H9 (cell line): ENCODE results near the gene ARHGAP45. TPM values are rescaled to one million over a fixed set of nuclear protein-coding genes. Genes with fewer than 3 reads are reported as not detected.

ENCODE experiments used
- DNase-seq: peaks from one replicate; pipeline ENCODE4 v3.0.0-alpha.2; 2017
- H2AFZ ChIP-seq: one replicate; pipeline ENCODE4 v1.6.1; 2013; ENCODE audit warnings: mild to moderate bottlenecking, low read length, control low read depth, moderate library complexity
- H2AK5ac ChIP-seq: 2 replicates; pipeline ENCODE4 v1.6.1; 2013; ENCODE audit warnings: low read length, control low read depth, mixed read lengths; ENCODE audit not compliant: insufficient read length
- H2BK120ac ChIP-seq: one replicate; pipeline ENCODE4 v1.6.1; 2013; ENCODE audit warnings: low read depth, mild to moderate bottlenecking, low read length, control low read depth, inconsistent platforms; ENCODE audit not compliant: poor library complexity, severe bottlenecking
- H2BK12ac ChIP-seq: 2 replicates; pipeline ENCODE4 v1.6.1; 2013; ENCODE audit warnings: low read length, control low read depth, mixed read lengths, low read depth; ENCODE audit not compliant: insufficient read length
- H2BK15ac ChIP-seq: 2 replicates; pipeline ENCODE4 v1.6.1; 2013; ENCODE audit warnings: low read depth, low read length, control low read depth
- H2BK20ac ChIP-seq: one replicate; pipeline ENCODE4 v1.6.1; 2013; ENCODE audit warnings: low read depth, mild to moderate bottlenecking, low read length, control low read depth, inconsistent platforms; ENCODE audit not compliant: poor library complexity, severe bottlenecking
- H2BK5ac ChIP-seq: 2 replicates; pipeline ENCODE4 v1.6.1; 2013; ENCODE audit warnings: low read length, control low read depth, mixed read lengths; ENCODE audit not compliant: insufficient read length
- H3K14ac ChIP-seq: 2 replicates; pipeline ENCODE4 v1.6.1; 2013; ENCODE audit warnings: low read length, control low read depth; ENCODE audit not compliant: insufficient read depth
- H3K18ac ChIP-seq: 2 replicates; pipeline ENCODE4 v1.6.1; 2013; ENCODE audit warnings: low read depth, mild to moderate bottlenecking, mixed read lengths, low read length, control low read depth; ENCODE audit not compliant: insufficient read length
- H3K23ac ChIP-seq: 2 replicates; pipeline ENCODE4 v1.6.1; 2013; ENCODE audit warnings: low read length, control low read depth, mixed read lengths, low read depth; ENCODE audit not compliant: insufficient read length
- H3K23me2 ChIP-seq: 2 replicates; pipeline ENCODE4 v1.6.1; 2013; ENCODE audit warnings: low read depth, mild to moderate bottlenecking, mixed read lengths, low read length, control low read depth; ENCODE audit not compliant: insufficient read length, poor library complexity, severe bottlenecking
- H3K27ac ChIP-seq: 2 replicates; pipeline ENCODE4 v1.5.1; 2013; ENCODE audit warnings: low read length, control low read depth, mixed read lengths, low read depth; ENCODE audit not compliant: insufficient read length
- H3K27me3 ChIP-seq: 2 replicates; pipeline ENCODE4 v1.6.1; 2013; ENCODE audit warnings: low read length, control low read depth, inconsistent platforms; ENCODE audit not compliant: insufficient read depth
- H3K4ac ChIP-seq: 2 replicates; pipeline ENCODE4 v1.6.1; 2013; ENCODE audit warnings: low read depth, mild to moderate bottlenecking, control low read depth, inconsistent platforms, low read length, moderate library complexity
- H3K4me1 ChIP-seq: 2 replicates; pipeline ENCODE4 v1.6.1; 2013; ENCODE audit warnings: low read length, control low read depth, inconsistent platforms; ENCODE audit not compliant: insufficient read depth
- H3K4me2 ChIP-seq: 2 replicates; pipeline ENCODE4 v1.6.1; 2013; ENCODE audit warnings: low read length, control low read depth, mixed read lengths; ENCODE audit not compliant: insufficient read length, insufficient read depth
- H3K56ac ChIP-seq: 2 replicates; pipeline ENCODE4 v1.6.1; 2013; ENCODE audit warnings: low read depth, mild to moderate bottlenecking, mixed read lengths, low read length, control low read depth; ENCODE audit not compliant: insufficient read length
- H3K79me1 ChIP-seq: 2 replicates; pipeline ENCODE4 v1.6.1; 2013; ENCODE audit warnings: low read depth, mild to moderate bottlenecking, moderate library complexity, low read length, control low read depth, inconsistent platforms; ENCODE audit not compliant: insufficient read depth, poor library complexity, severe bottlenecking
- H3K79me2 ChIP-seq: 2 replicates; pipeline ENCODE4 v1.6.1; 2013; ENCODE audit warnings: low read length, control low read depth, inconsistent platforms; ENCODE audit not compliant: insufficient read depth
- H3K9ac ChIP-seq: 2 replicates; pipeline ENCODE4 v1.6.1; 2013; ENCODE audit warnings: low read length, control low read depth, mixed read lengths; ENCODE audit not compliant: insufficient read length; ENCODE audit errors: extremely low read depth
- H3K9me3 ChIP-seq: one replicate; pipeline ENCODE4 v1.6.1; 2013; ENCODE audit warnings: low read depth, low read length, inconsistent platforms; ENCODE audit not compliant: control insufficient read depth
- H3T11ph ChIP-seq: one replicate; pipeline ENCODE4 v1.6.1; 2013; ENCODE audit warnings: mild to moderate bottlenecking, low read length, control low read depth, inconsistent platforms
- H4K20me1 ChIP-seq: one replicate; pipeline ENCODE4 v1.6.1; 2013; ENCODE audit not compliant: control insufficient read depth, insufficient read length, insufficient read depth
- H4K5ac ChIP-seq: 2 replicates; pipeline ENCODE4 v1.6.1; 2013; ENCODE audit warnings: low read depth, mild to moderate bottlenecking, mixed read lengths, low read length, control low read depth; ENCODE audit not compliant: insufficient read length
- H4K8ac ChIP-seq: replicated peaks from 2 replicates; pipeline ENCODE4 v1.6.1; 2013; ENCODE audit warnings: low read length, control low read depth, mixed read lengths, low read depth; ENCODE audit not compliant: insufficient read length
- H4K91ac ChIP-seq: 2 replicates; pipeline ENCODE4 v1.6.1; 2013; ENCODE audit warnings: low read depth, mild to moderate bottlenecking, moderate library complexity, mixed read lengths, low read length, control low read depth; ENCODE audit not compliant: insufficient read length
- H3K27ac Mint-ChIP-seq, 3 experiments: 2 replicates in 2 of 3; 3 replicates in 1 of 3; pipeline ENCODE4 v1.8.0; 2020 to 2021; ENCODE audit warnings: mixed read lengths in 3 of 3, mild to moderate bottlenecking in 1 of 3, moderate library complexity in 1 of 3
- H3K27me3 Mint-ChIP-seq: 2 replicates; pipeline ENCODE4 v1.8.0; 2021; ENCODE audit warnings: low read depth, mild to moderate bottlenecking, moderate library complexity, mixed read lengths
- H3K36me3 Mint-ChIP-seq, 3 experiments: 2 replicates in 2 of 3; 3 replicates in 1 of 3; pipeline ENCODE4 v1.8.0; 2020 to 2021; ENCODE audit warnings: low read depth in 3 of 3, mixed read lengths in 3 of 3; ENCODE audit not compliant: insufficient read depth in 1 of 3
- H3K4me1 Mint-ChIP-seq, 2 experiments: 2 replicates each; pipeline ENCODE4 v1.8.0; 2020; ENCODE audit warnings: mixed read lengths in 2 of 2
- H3K4me3 Mint-ChIP-seq, 2 experiments: 2 replicates in 1 of 2; 3 replicates in 1 of 2; pipeline ENCODE4 v1.8.0; 2020 to 2021; ENCODE audit warnings: mild to moderate bottlenecking in 2 of 2, mixed read lengths in 2 of 2, moderate library complexity in 1 of 2
- H3K9me3 Mint-ChIP-seq, 2 experiments: 2 replicates in 1 of 2; 3 replicates in 1 of 2; pipeline ENCODE4 v1.8.0; 2020; ENCODE audit warnings: mild to moderate bottlenecking in 2 of 2, mixed read lengths in 2 of 2, moderate library complexity in 1 of 2
- WGBS: extraction: QIAGEN DNeasy Blood & Tissue Kit; methylation state at CpG from one replicate; pipeline ENCODE4 v1.1.7; 2013; ENCODE audit warnings: missing lambda C conversion rate, low lambda C conversion rate, mixed read lengths; ENCODE audit not compliant: insufficient read length; ENCODE audit errors: extremely low coverage; 5-methylcytosine and 5-hydroxymethylcytosine counted together
- total RNA-seq: library from RNA; stranded (reverse); gene quantifications from 2 replicates; pipeline ENCODE4 v1.2.1, GENCODE V29; 2021
- TF ChIP-seq, protein P1 (sequence below): fragments of 200-600 bp; sonication (generic); conservative IDR thresholded peaks from 3 replicates; pipeline ENCODE4 v1.8.0; 2021; ENCODE audit warnings: antibody characterized with exemption, mild to moderate bottlenecking

Gene ARHGAP45
- total RNA-seq, 1 experiment from 2014 or later, result 39.8 TPM

GRCh38 chr19:1112268-1113029 lies 45.5 kb downstream of the ARHGAP45 start:
- 0 out of 7 replicates have a peak overlapping the region, but pooled peaks of 1 of the 3 experiments have one; percentile 79 for H3K27ac Mint-ChIP-seq
- Histone ChIP-seq H4K5ac (no peak overlapping the region), H2BK120ac (no peak overlapping the region), H3K56ac (no peak overlapping the region), H2BK12ac (no peak overlapping the region), H4K20me1 (no peaks in the 10 kb centered on the region), H3T11ph (no peak overlapping the region), H4K8ac (no peak overlapping the region), H2AK5ac (no peak overlapping the region), H3K4me1 (no peaks in the 10 kb centered on the region), H2BK15ac (no peak overlapping the region), H3K4ac (no peak overlapping the region), H3K27ac (no peak overlapping the region), H4K91ac (peak overlapping the region; percentile 20), H3K27me3 (no peaks in the 10 kb centered on the region), H3K9me3 (no peaks in the 10 kb centered on the region), H3K23me2 (no peaks in the 10 kb centered on the region), H2BK5ac (no peak overlapping the region), H3K9ac (no peak overlapping the region), H2AFZ (no peak overlapping the region), H3K4me2 (no peak overlapping the region), H3K23ac (no peak overlapping the region), H2BK20ac (no peak overlapping the region), H3K18ac (no peak overlapping the region), H3K14ac (no peak overlapping the region; the same call in 1 of the 2 replicates), H3K79me2 (no peaks in the 10 kb centered on the region), H3K79me1 (no peaks in the 10 kb centered on the region)
- TF ChIP-seq, protein P1, sequence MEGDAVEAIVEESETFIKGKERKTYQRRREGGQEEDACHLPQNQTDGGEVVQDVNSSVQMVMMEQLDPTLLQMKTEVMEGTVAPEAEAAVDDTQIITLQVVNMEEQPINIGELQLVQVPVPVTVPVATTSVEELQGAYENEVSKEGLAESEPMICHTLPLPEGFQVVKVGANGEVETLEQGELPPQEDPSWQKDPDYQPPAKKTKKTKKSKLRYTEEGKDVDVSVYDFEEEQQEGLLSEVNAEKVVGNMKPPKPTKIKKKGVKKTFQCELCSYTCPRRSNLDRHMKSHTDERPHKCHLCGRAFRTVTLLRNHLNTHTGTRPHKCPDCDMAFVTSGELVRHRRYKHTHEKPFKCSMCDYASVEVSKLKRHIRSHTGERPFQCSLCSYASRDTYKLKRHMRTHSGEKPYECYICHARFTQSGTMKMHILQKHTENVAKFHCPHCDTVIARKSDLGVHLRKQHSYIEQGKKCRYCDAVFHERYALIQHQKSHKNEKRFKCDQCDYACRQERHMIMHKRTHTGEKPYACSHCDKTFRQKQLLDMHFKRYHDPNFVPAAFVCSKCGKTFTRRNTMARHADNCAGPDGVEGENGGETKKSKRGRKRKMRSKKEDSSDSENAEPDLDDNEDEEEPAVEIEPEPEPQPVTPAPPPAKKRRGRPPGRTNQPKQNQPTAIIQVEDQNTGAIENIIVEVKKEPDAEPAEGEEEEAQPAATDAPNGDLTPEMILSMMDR, result no peak
- peaks cover 0 to 7% (median 0%) of the 10 kb centered on the region in 3 experiments; a peak in 3 of 7 replicates for H3K36me3 Mint-ChIP-seq
- no peak overlapping the region for H3K4me3 Mint-ChIP-seq
- peaks cover 2% of the 10 kb centered on the region for H3K27me3 Mint-ChIP-seq
- WGBS, result no CpG with 5 or more reads among the region's 71 CpGs
- DNase-seq, result peak; percentile 91
- H3K4me1 Mint-ChIP-seq, result peaks cover 0 to 9% of the 10 kb centered on the region in 2 experiments; a peak in 2 of 4 replicates
- no peaks in the 10 kb centered on the region for H3K9me3 Mint-ChIP-seq
